Metanephros (tissue), 2 donors: ENCODE results near the gene ZNF18. TPM values are rescaled to one million over a fixed set of nuclear protein-coding genes. Genes with fewer than 3 reads are reported as not detected.

Experiments used
- small RNA-seq: library from RNA; depleted of rRNA; stranded (forward); fragments of <200 nt; gene quantifications from one replicate; pipeline ENCODE3, GENCODE V24; 2014; ENCODE audit warnings: low replicate concordance
- total RNA-seq: library from RNA; depleted of rRNA; stranded (reverse); fragments of >200 nt; gene quantifications from one replicate; pipeline ENCODE4 v1.2.3, GENCODE V29; 2014

Gene ZNF18
- total RNA-seq: 9.9 TPM

GRCh38 chr17:11997147-11997971, at the start of gene ZNF18:
Gene ZNF18 (minus strand): TSS chr17:11997475. CDS start chr17:11992829, 4,646 bp downstream.

GRCh38 chr17:12020642-12021622, 23.7 kb upstream of the ZNF18 start, which contains the start of gene MAP2K4:
Gene MAP2K4 (plus strand): TSS chr17:12020877. CDS start chr17:12020887, 10 bp downstream.

Small RNA genes within 50 kb of the gene (small RNA-seq; reads per million reads assigned to genes)
- not detected for gene RNU11-2P

Other genes starting within 250 kb of the ZNF18 start
- gene MAP2K4, start 23.4 kb upstream of the ZNF18 start, total RNA-seq: 45.3 TPM